SH-SY5Y (cell line): ENCODE results near the gene FRMD5.

Experiments
- GATA2 ChIP-seq: IDR thresholded peaks from 2 replicates; pipeline ENCODE4 v1.6.1; 2011; ENCODE audit warnings: mild to moderate bottlenecking, low read depth, low read length
- GATA3 ChIP-seq: IDR thresholded peaks from 2 replicates; pipeline ENCODE4 v1.6.1; 2011; ENCODE audit warnings: low read depth, mild to moderate bottlenecking, low read length, moderate library complexity

- TF ChIP-seq GATA3 (no peak), GATA2 (no peak)
Observed at GRCh38 chr15:43941071-43941470, 254.0 kb downstream of the FRMD5 start.
